Activated B cell treated with CpG ODN at 0.5 μM for 24 hours (primary cell): ENCODE measurements around the gene ADARB2. TPM values are rescaled to one million over a fixed set of nuclear protein-coding genes. Genes with fewer than 3 reads are reported as not detected.

Source experiments
- ATAC-seq: fragments of 200-7000 bp; cut with Tn5 transposase; one replicate; pipeline ENCODE4 v1.10.0; 2021; ENCODE audit warnings: low read depth, mild to moderate bottlenecking, moderate library complexity
- CTCF ChIA-PET: fragments of 350-600 bp; sonication (Branson Sonifier 250); formaldehyde crosslinking; loops from one replicate; lab custom pipeline; 2021; ENCODE audit warnings: antibody characterized with exemption; lab: Charles Lee
- POLR2A ChIA-PET: fragments of 350-600 bp; sonication (Branson Sonifier 250); formaldehyde crosslinking; loops from one replicate; lab custom pipeline; 2021; ENCODE audit warnings: antibody characterized with exemption; lab: Charles Lee
- DNase-seq: peaks from one replicate; pipeline ENCODE4 v3.0.0; 2022
- H3K27ac Mint-ChIP-seq: one replicate; pipeline ENCODE4 v1.8.0; 2020; ENCODE audit warnings: mixed read lengths
- H3K27me3 Mint-ChIP-seq: one replicate; pipeline ENCODE4 v1.8.0; 2021; ENCODE audit warnings: mixed read lengths
- H3K36me3 Mint-ChIP-seq: one replicate; pipeline ENCODE4 v1.8.0; 2021; ENCODE audit warnings: low read depth, mixed read lengths
- H3K4me1 Mint-ChIP-seq: one replicate; pipeline ENCODE4 v1.8.0; 2021; ENCODE audit warnings: mixed read lengths
- H3K4me3 Mint-ChIP-seq: one replicate; pipeline ENCODE4 v1.8.0; 2020; ENCODE audit warnings: mild to moderate bottlenecking, mixed read lengths
- H3K9me3 Mint-ChIP-seq: one replicate; pipeline ENCODE4 v1.8.0; 2020; ENCODE audit warnings: mixed read lengths
- CTCF ChIP-seq: fragments of 200-600 bp; IDR thresholded peaks from one replicate; pipeline ENCODE4 v1.8.0; 2022; ENCODE audit warnings: antibody characterized with exemption, mild to moderate bottlenecking
- intact Hi-C: fragments of 100-400 bp; cut with micrococcal nuclease; formaldehyde crosslinking; loops from one replicate; pipeline ENCODE4 v1.15.1; 2024
- total RNA-seq: library from RNA; stranded (reverse); gene quantifications from 2 replicates; pipeline ENCODE4 v1.2.3, GENCODE V29; 2022

The ADARB2 gene
- total RNA-seq, 1 donor from 2014 or later, result 0.11 TPM

DNA sequence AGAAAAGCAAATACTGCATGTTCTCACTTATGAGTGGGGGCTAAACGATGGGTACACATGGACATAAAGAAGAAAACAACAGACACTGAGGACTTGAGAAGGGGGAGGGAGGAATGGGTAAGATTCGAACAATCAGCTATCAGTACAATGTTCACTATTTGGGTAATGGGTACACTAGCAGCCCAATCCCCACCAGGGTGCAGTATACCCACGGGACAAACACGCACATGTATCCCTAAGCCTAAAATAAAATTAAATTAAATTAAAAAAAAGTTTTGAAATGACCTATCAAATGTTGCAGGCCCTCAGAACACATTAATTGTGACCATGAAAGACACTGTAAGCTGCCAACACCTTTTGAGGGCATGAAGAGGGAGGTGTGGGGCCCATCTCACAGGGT is 365.1 kb downstream of the ADARB2 start:
- peaks cover 12% of the 10 kb centered on the region for H3K27me3 Mint-ChIP-seq
- H3K27ac Mint-ChIP-seq, result no peak overlapping the region
- POLR2A ChIA-PET, result no interaction called here
- H3K36me3 Mint-ChIP-seq, result no peaks in the 10 kb centered on the region
- H3K9me3 Mint-ChIP-seq, result no peaks in the 10 kb centered on the region
- CTCF ChIA-PET, result no interaction called here
- intact Hi-C loops, result no loop called here
- DNase-seq (no peak), ATAC-seq (no peak)
- no peak overlapping the region for H3K4me3 Mint-ChIP-seq
- TF ChIP-seq CTCF, result no peak
- no peaks in the 10 kb centered on the region for H3K4me1 Mint-ChIP-seq

- ChIA-PET CTCF (no interaction called here), POLR2A (no interaction called here)
- H3K4me1 Mint-ChIP-seq, result no peaks in the 10 kb centered on the region
- no peaks in the 10 kb centered on the region for H3K36me3 Mint-ChIP-seq
- DNase-seq, result no peak
- H3K27me3 Mint-ChIP-seq, result peaks cover 18% of the 10 kb centered on the region
- H3K27ac Mint-ChIP-seq, result no peak overlapping the region
- no peaks in the 10 kb centered on the region for H3K9me3 Mint-ChIP-seq
- TF ChIP-seq CTCF, result no peak
- no peak overlapping the region for H3K4me3 Mint-ChIP-seq
- intact Hi-C loops, result no loop called here
- ATAC-seq, result no peak
Observed at GRCh38 chr10:1370298-1370697, 367.0 kb downstream of the ADARB2 start.

DNA sequence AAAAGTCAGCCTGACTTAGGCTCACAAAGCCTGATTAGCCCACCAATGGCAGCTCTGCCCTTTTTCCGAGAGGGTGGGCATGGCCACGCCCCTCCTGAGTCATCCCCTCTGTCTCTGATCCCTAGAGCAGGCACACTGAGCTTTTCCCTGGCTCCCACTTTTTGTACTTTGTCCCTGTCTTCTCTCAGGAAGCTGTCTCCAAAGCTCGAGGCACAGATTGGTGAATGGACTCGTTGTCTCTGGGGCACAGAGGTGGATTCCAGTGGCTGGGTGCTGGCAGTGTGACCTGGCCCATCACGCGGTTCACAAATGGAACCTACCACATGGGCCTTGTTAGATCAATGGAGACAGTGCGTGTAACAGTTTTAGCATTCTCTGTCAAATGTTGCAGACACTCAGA is 367.7 kb downstream of the ADARB2 start:
- H3K4me1 Mint-ChIP-seq, result no peaks in the 10 kb centered on the region
- no peak for DNase-seq
- CTCF ChIA-PET, result no interaction called here

GRCh38 chr10:1369197-1369596 is 368.1 kb downstream of the ADARB2 start:
- intact Hi-C loops, result no loop called here
- H3K4me3 Mint-ChIP-seq, result no peak overlapping the region
- peaks cover 22% of the 10 kb centered on the region for H3K27me3 Mint-ChIP-seq
- H3K9me3 Mint-ChIP-seq, result no peaks in the 10 kb centered on the region
- ATAC-seq, result no peak
- no peak overlapping the region for H3K27ac Mint-ChIP-seq
- no peak for TF ChIP-seq CTCF
- H3K36me3 Mint-ChIP-seq, result no peaks in the 10 kb centered on the region
- no peak for DNase-seq
- POLR2A ChIA-PET, result no interaction called here
- CTCF ChIA-PET, result interaction anchor here (0.8 to 1.0 kb wide), 3 partner anchors 9 to 68 kb away, joined by 3 to 5 read pairs (median 4); no protein-coding TSS in a partner anchor
- H3K4me1 Mint-ChIP-seq, result no peaks in the 10 kb centered on the region

More for the DNA sequence above, 367.7 kb downstream of the ADARB2 start:
- Mint-ChIP-seq H3K36me3 (no peaks in the 10 kb centered on the region), H3K27me3 (peaks cover 21% of the 10 kb centered on the region), H3K4me3 (no peak overlapping the region), H3K27ac (no peak overlapping the region), H3K9me3 (no peaks in the 10 kb centered on the region)
- TF ChIP-seq CTCF, result no peak
- no peak for ATAC-seq
- intact Hi-C loops, result no loop called here
- POLR2A ChIA-PET, result no interaction called here

DNA sequence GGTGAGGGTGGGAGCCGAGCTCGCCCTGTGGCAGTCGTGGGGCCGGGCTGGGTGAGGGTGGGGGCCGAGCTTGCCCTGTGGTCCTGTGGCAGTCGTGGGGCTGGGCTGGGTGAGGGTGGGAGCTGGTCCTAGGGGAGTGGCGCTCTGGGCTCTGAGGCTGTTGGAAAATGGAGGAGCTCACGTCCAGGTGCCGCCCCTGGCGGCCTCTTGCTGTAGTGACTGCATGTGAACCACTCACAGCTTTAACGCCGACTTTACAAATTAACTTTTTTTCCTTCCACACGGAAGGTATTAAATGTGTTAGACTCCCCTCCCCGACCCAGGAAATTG is 368.5 kb downstream of the ADARB2 start:
- no peaks in the 10 kb centered on the region for H3K4me1 Mint-ChIP-seq
- ChIA-PET POLR2A (no interaction called here), CTCF (interaction anchor here (0.8 to 1.0 kb wide), 3 partner anchors 9 to 68 kb away, joined by 3 to 5 read pairs (median 4); no protein-coding TSS in a partner anchor)
- H3K27ac Mint-ChIP-seq, result no peak overlapping the region
- H3K4me3 Mint-ChIP-seq, result no peak overlapping the region
- peaks cover 23% of the 10 kb centered on the region for H3K27me3 Mint-ChIP-seq
- intact Hi-C loops, result no loop called here
- DNase-seq (no peak), ATAC-seq (no peak)
- no peak for TF ChIP-seq CTCF
- no peaks in the 10 kb centered on the region for H3K9me3 Mint-ChIP-seq
- no peaks in the 10 kb centered on the region for H3K36me3 Mint-ChIP-seq
